ENCODE results near the gene PRXL2A.

- no peak for TF ChIP-seq CTCF (IDR thresholded peaks at IDR 0.05)
- no peak for TF ChIP-seq POLR2A (IDR thresholded peaks at IDR 0.05)
These were observed 53.1 kb downstream of the PRXL2A start for GRCh38 chr10:80461208-80462183.
